Chondrocyte (in vitro differentiated cells): ENCODE data around the gene DHX34. TPM values are rescaled to one million over a fixed set of nuclear protein-coding genes. Genes with fewer than 3 reads are reported as not detected.
A peak's percentile ranks its signal among the peaks of the same experiment; 100 is the strongest.

Source experiments
- DNase-seq: peaks from one replicate; pipeline ENCODE4 v3.0.0; 2021; ENCODE audit warnings: mixed read lengths, low spot score
- H3K27ac Mint-ChIP-seq: one replicate; pipeline ENCODE4 v1.8.0; 2021; ENCODE audit warnings: mild to moderate bottlenecking, moderate library complexity, mixed read lengths; ENCODE audit not compliant: unreplicated experiment
- H3K27me3 Mint-ChIP-seq: 2 replicates; pipeline ENCODE4 v1.8.0; 2021; ENCODE audit warnings: low read depth, mixed read lengths
- H3K36me3 Mint-ChIP-seq: 2 replicates; pipeline ENCODE4 v1.8.0; 2021; ENCODE audit warnings: low read depth, mixed read lengths
- H3K4me1 Mint-ChIP-seq: 2 replicates; pipeline ENCODE4 v1.8.0; 2021; ENCODE audit warnings: low read depth, mild to moderate bottlenecking, mixed read lengths
- H3K4me3 Mint-ChIP-seq: one replicate; pipeline ENCODE4 v1.8.0; 2021; ENCODE audit warnings: mild to moderate bottlenecking, moderate library complexity, mixed read lengths; ENCODE audit not compliant: unreplicated experiment
- H3K9me3 Mint-ChIP-seq: 2 replicates; pipeline ENCODE4 v1.8.0; 2021; ENCODE audit warnings: low read depth, mixed read lengths
- total RNA-seq: library from RNA; stranded (reverse); gene quantifications from 3 replicates; pipeline ENCODE4 v1.2.1, GENCODE V29; 2021
- TF ChIP-seq, protein P1 (sequence below): fragments of 200-600 bp; sonication (generic); IDR thresholded peaks from 2 replicates; pipeline ENCODE4 v1.5.0; 2021; ENCODE audit warnings: antibody characterized with exemption, mild to moderate bottlenecking, moderate library complexity

Gene DHX34
- total RNA-seq, 1 donor from 2014 or later, result 15.6 TPM

DNA sequence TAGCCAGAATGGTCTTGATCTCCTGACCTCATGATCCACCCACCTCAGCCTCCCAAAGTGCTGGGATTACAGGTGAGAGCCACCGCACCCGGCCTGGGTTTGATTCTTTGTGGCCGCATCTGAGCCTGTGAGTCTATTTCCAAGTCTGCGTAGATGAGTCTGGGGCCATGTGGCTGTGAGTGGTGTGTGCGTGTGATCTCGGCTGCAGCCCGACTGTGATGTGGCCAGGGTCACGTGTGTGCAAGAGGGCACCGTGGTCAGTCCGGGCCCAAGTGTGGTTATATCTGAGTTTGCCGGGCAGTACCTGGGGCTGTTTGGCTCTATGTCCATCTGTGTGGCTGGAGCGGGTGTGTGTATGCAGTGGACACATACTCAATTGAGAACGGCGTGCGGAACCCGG is 64.8 kb downstream of the DHX34 start:
- Mint-ChIP-seq H3K36me3 (peaks cover 22% of the 10 kb centered on the region), H3K27me3 (no peaks in the 10 kb centered on the region), H3K4me3 (no peak overlapping the region), H3K27ac (no peak overlapping the region), H3K4me1 (peaks cover 21% of the 10 kb centered on the region), H3K9me3 (no peaks in the 10 kb centered on the region)
- DNase-seq, result no peak
- TF ChIP-seq, protein P1, sequence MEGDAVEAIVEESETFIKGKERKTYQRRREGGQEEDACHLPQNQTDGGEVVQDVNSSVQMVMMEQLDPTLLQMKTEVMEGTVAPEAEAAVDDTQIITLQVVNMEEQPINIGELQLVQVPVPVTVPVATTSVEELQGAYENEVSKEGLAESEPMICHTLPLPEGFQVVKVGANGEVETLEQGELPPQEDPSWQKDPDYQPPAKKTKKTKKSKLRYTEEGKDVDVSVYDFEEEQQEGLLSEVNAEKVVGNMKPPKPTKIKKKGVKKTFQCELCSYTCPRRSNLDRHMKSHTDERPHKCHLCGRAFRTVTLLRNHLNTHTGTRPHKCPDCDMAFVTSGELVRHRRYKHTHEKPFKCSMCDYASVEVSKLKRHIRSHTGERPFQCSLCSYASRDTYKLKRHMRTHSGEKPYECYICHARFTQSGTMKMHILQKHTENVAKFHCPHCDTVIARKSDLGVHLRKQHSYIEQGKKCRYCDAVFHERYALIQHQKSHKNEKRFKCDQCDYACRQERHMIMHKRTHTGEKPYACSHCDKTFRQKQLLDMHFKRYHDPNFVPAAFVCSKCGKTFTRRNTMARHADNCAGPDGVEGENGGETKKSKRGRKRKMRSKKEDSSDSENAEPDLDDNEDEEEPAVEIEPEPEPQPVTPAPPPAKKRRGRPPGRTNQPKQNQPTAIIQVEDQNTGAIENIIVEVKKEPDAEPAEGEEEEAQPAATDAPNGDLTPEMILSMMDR, result no peak

DNA sequence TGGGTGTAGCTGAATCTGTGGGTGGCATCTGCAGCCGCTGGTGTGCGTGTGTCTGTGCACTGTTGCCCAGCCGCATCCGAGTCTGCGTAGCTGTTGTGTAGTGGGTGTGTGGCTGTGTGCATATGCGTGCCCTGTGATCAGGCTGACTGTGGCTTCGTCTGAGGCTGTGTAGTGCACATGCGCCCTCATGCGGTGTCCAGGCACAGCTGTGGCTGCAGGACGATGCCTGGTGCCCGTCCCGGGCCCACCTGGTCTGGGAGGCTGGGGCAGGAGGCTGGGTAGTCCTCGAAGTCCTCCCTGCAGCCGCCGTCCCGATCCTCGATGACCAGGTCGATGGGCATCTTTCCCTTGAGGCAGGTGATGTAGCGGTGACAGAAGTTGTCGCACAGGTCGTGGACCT is 65.4 kb downstream of the DHX34 start:
- Mint-ChIP-seq H3K9me3 (no peaks in the 10 kb centered on the region), H3K36me3 (peaks cover 18% of the 10 kb centered on the region), H3K4me1 (peaks cover 21% of the 10 kb centered on the region), H3K4me3 (no peak overlapping the region), H3K27ac (no peak overlapping the region), H3K27me3 (no peaks in the 10 kb centered on the region)
- TF ChIP-seq, protein P1, result no peak
- DNase-seq, result no peak

DNA sequence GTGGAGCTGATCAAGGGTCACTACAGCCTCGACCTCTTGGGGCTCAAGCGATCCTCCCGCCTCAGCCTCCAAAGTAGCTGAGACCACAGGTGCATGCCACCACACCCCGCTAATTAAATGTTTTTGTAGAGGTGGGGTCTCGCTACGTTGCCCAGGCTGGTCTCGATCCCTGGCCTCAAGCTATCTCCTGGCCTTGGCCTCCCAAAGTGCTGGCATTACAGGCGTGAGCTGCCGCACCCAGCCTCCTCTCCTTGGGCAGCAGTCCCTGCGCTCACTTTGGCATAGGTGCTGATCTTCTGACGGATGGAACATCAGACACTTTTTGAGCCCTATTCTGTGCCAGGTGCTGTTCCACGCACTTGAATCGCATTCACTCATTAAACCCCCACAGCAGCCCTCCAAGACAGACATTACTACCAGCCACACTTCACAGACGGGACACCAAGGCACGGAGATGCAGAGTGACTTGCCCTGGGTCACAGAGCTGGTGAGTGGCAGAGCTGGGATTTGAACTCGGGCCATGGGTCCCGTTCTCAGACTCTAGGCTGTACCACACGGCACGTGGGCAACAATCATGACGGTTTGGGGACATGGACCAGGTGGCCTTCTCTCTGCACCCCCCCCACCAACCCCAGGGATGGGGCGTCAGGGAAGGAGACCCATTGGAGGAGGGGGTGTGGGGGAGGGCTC is 67.0 kb downstream of the DHX34 start:
- H3K4me3 Mint-ChIP-seq, result no peak overlapping the region
- no peak for DNase-seq
- H3K27me3 Mint-ChIP-seq, result peaks cover 1% of the 10 kb centered on the region
- H3K27ac Mint-ChIP-seq, result no peak overlapping the region
- H3K4me1 Mint-ChIP-seq, result peaks cover 34% of the 10 kb centered on the region
- peaks cover 18% of the 10 kb centered on the region for H3K36me3 Mint-ChIP-seq
- TF ChIP-seq, protein P1, result no peak
- H3K9me3 Mint-ChIP-seq, result no peaks in the 10 kb centered on the region

DNA sequence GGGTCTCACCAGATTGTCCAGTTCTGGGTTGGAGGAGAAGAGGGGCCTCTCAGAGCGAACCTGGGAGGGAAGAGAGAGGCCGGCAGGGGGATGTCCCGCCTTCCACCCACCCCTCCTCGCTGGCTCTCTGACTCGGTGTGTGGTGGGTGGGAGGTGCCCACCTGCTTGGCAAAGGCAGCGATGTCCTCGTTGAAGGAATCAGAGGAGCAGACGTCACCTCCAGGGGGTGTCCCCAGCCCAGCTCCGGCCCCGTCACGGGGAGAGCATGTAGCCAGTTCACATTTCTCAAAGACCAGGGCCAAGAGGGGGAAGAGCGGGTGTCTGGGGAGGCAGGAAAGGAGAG is 67.5 kb downstream of the DHX34 start:
- H3K4me3 Mint-ChIP-seq, result no peak overlapping the region
- H3K27ac Mint-ChIP-seq, result no peak overlapping the region
- peaks cover 5% of the 10 kb centered on the region for H3K27me3 Mint-ChIP-seq

DNA sequence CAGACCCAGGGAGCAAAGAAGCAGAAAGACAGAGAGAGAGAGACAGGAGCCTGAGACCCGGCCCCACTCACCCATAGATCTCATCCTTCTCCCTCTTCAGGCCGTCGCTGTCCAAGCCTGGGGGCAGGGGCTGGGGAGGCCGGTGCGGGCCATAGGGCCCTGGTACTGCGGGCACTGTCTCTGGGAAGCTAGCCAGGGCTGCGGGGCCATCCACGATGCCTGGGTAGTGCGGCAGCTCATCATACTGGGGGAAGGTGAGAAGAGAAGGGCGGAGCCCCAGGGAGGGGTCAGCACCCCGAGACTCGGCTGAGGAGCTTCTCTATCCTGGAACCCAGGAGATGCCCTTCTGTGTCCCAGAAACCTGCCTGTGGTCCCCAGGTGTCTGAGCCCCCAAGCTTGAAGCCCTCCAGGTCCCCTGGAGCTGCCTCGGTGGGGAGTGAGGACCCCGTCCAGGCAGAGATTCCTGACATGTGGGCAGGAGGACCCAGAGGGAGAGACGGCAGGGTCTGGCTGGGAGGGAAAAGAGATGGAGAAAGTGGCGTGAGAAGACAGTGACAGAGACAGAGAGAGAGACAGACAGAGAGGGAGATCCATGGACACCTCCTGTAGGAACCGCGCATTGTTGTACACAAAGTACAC is 68.1 kb downstream of the DHX34 start:
- H3K27me3 Mint-ChIP-seq, result peaks cover 8% of the 10 kb centered on the region
- H3K4me1 Mint-ChIP-seq, result peaks cover 45% of the 10 kb centered on the region
- no peak for DNase-seq
- TF ChIP-seq, protein P1, result no peak
- H3K4me3 Mint-ChIP-seq, result peak overlapping the region; percentile 80
- no peak overlapping the region for H3K27ac Mint-ChIP-seq
- peaks cover 18% of the 10 kb centered on the region for H3K36me3 Mint-ChIP-seq
- no peaks in the 10 kb centered on the region for H3K9me3 Mint-ChIP-seq

More for the DNA sequence above, 67.5 kb downstream of the DHX34 start:
- DNase-seq, result no peak
- Mint-ChIP-seq H3K36me3 (peaks cover 18% of the 10 kb centered on the region), H3K9me3 (no peaks in the 10 kb centered on the region), H3K4me1 (peaks cover 39% of the 10 kb centered on the region)
- TF ChIP-seq, protein P1, result no peak
